Ishikawa (cell line): ENCODE data around the gene ERC1.

Experiments used
- CREB1 ChIP-seq: IDR thresholded peaks from 2 replicates; pipeline ENCODE4 v1.6.1; 2012; ENCODE audit warnings: low read depth
- TEAD4 ChIP-seq: IDR thresholded peaks from 2 replicates; pipeline ENCODE4 v1.6.1; 2012

GRCh38 chr12:1083889-1084262, 92.9 kb downstream of the ERC1 start:
- TF ChIP-seq CREB1 (no peak), TEAD4 (no peak)
